GM19240 (cell line): Measurements from ENCODE around the gene TTI1.

Experiments
- DNase-seq: peaks from one replicate; pipeline ENCODE4 v3.0.0; 2011; ENCODE audit warnings: low spot score; ENCODE audit not compliant: insufficient read length

Gene TTI1

DNA sequence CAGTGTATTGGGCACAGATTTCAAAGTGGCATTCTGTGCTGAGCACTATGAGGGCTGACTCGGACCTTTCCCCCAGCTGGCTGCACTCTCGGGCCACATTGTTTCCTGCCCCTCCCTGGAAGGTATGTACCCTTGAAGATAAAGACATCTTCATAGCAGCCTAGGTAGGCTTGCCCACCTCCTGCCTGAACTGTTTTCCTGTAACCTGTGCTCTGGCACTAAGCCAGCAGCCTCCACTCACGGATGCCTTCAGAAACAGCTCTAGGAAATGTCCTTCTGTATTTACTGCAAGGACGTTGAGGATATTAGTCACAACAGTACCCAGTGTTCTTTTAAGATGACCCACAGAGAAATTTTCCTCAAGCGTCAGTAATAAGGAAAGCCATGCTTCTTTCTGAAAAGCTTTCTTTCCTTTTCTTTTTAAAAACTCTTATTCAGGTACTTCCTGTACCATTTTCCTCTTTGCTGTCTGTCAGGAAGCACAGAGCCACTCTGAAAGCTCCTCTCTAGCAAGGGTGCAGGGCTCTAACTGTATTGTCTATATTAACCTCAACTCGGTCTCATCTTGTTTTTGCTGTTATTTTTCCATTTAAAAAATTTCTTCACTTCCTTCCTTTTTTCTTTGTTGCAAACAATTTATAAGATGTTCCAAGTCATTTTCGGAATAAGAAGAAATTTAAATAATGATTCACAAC is 43.5 kb downstream of the TTI1 start:
- no peak for DNase-seq

DNA sequence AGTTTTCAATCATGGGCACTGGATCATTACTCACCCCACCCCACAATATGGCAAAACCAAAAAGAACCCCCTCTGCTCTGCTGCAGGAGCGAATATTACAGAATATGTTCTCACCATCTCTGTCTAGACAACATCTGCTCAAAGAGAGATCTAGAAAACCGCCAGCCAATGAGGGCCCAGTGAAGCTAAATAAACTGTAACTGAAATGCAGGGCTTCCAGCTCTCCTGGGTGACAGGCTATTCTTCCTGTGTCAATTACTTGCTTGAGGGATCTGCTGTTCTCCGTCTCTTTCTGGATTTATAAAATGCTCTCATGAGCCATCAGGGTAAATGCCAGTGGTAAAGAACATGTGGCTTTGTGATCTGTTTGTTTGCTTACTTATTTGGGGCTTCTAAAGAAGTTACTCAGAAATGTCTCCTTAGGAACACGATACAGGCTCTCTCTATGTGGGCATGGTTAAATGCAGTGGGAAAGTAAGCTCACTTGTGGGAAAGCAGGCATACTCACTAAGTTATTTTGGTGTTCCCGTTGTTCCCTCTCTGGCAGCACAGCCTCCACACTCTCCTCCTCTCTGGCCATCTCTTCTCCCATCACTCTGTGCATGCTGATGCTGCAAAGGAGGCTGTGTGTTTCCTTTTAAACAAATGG is 44.8 kb downstream of the TTI1 start:
- no peak for DNase-seq

DNA sequence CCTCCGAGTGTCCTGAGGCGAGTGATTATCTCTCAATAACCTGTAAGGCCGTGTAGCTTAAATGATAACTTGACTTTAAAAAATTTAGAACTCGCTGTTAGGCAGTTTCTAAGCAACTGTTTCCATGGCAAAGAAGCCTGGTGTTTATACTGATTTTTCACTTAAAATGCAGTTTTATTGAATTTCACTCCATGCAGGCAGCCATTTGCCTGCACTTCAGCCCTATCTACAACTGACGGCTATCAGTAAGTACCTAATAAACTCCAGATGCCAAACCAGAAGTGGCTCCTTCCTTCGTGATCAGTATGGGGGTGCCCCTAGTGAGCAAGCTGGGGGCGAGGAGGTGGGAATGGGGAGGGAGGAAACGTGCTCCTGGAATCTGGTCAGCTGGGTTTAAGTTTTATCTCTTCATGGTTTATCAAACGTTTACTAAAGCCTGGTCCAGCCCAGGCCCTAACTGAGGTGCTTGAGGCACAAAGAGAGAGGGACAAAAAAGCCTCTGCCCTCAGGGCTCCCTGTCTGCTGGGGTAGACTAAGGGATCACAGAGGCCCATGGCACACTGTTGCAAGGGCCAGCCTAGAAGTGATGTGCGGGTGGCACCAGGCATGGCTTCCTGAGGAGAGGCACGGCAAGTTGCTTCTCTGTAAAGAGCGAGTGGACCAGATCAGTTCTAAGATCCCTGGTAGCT is 45.5 kb downstream of the TTI1 start:
- no peak for DNase-seq

DNA sequence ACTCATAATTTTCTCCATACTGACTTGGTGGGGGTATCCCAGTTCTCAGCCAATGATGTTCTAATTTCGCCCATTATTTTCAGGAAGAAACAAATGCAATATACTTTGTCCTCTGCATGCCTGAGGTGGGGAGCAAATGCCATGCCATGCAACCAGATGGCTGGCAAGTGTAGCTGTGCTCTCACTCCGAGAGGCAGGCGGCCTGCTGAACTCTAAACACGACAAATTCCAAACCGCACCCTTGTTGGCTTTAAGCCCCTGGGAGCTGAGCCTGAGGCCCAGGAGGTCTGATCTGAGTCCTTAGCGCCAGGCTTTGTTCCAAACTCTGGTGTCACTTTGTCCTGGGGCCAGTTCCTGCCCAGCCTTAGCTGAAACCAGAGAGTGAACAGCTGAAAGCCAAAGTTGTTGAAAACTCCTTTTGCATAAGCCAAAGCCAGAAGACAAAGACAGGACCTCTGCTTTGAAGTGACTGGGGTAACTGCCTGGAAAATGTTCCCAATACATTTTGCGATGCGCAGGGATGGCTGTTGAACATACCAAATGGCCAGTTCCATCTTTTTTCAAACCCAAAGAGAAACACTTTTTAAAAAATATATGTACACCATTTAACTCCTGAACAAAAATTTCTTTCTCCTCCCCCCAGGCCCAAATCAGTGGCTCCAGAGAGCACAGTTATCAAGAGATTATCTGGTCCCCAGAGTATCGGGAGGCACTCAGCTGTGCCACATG is 46.2 kb downstream of the TTI1 start:
- no peak for DNase-seq

DNA sequence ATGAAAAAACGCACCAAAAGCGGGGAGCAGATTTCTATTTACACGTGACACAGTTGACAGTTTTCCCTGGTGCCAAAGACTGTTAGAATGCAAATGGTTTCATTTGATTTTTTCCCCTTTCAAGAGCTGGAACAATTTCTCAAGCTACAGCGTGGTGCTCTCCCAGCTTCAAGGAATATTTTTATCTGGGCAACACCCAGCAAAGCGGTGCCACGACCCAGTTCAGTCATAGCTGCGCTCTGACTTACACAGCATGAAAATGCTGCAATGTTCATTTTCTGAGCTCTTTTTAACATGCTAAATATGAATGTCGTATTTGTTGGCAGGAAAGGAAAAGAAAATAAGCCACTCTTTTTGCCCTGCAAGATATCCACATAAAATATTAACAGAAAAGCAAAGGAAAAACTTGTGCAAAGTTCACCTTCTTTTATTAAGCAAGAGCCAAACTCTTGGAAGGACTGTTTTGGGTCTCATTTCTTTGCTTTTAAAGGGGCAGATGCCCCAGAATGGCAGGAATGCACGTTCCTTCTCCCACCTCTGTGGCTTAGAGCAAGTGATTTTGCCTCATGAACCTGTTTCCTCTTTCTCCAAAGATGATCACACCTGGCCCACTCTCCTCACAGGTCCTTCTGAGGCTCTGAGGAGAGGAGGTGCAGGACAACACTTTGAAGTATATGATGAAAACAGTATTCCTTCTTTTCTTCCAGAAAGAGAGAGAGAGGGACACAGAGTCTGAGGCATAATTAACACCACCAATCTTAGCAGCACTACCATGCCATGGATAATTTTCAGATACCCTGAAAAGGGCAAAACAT is 47.0 kb downstream of the TTI1 start:
- no peak for DNase-seq

DNA sequence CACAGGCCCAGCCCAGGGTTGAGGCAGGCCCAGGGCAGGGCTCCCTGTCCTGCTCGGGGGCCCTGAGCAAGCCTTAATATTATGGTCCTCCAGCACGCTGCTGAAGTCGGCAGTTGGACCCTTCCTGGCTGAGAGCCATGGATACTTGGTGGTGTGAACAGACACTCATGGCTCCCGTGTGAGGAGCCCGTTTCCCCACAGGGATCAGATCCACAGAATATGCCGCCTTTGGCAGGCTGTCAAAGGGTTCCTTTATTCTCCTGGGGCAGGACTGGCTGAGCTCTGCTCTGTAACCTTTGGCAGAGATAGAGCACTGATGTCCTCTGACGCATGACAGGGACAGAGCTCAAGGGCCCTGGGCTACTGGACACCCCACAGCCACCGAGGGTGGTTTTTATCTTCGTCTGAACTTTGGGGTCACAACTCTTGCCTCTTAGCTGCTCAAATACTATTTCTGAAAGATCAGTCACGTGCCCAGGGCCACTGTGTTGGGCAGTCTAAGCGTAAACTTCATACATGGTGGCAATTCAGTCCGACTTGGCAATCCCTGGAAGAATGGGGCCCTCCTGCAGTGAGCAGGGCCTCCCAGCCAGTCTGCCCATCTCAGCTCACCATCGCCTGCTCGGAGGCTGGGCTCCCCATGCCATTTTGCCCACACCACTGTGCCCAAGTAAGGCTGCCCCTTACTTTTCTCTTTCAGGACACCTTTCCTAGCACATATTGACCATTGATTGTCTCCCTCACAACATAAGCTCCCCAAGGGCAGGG is 49.1 kb downstream of the TTI1 start:
- no peak for DNase-seq

DNA sequence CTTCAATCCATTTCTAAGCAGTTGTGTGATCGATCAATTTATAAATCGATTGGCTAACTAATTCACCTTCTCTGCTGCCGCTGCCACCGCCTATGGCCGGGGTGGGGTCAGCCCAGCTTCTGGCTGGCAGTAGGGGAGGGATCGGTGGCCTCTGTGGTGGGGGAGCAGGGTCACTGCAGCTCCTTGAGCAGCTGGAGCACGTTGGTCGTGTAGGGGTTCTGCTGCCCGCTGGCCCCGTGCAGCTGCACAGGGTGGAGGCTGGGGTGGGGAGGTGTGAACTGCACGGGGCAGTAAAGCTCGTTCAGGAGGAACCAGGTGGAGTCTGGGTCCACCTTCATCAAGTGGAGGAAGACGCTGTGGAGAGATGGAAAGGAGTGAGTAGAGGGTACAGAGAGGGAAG is 50.0 kb downstream of the TTI1 start:
- no peak for DNase-seq

DNA sequence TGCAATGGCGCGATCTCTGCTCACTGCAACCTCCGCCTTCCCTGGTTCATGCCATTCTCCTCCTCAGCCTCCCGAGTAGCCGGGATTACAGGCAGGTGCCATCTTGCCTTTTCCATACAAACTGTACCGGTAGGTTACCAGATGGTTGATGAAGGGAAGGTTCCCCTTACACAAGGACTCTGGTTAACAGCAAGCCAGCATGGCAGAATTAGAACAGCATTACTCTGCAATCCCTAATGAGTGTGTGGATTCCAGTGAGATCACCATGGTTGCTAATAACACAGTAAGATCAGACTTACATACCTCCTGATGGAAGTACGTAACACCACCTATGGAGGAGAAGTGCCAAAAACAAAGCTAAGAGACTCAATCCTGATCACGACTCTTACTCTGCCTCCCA is 51.7 kb downstream of the TTI1 start:
- DNase-seq, result no peak

DNA sequence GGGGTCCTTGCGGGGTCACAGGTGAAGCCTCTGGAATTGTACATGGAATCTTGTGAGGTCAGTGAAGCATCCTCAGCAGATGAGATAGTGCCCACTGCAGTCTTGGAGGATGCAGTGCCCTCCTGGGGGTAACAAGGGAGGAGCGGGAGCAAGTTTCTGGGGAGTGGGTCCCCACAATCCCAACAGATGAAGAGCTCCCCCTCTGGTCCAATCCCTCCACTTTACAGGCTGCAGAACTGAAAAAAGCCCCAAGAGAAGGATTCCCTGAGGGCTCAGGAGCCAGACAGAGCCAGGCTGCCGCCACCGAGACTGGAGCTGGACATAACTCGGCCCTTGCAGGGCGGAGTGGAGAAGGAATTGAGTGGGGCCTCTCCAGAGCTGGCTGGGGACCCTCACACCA is 52.4 kb downstream of the TTI1 start:
- DNase-seq, result no peak

DNA sequence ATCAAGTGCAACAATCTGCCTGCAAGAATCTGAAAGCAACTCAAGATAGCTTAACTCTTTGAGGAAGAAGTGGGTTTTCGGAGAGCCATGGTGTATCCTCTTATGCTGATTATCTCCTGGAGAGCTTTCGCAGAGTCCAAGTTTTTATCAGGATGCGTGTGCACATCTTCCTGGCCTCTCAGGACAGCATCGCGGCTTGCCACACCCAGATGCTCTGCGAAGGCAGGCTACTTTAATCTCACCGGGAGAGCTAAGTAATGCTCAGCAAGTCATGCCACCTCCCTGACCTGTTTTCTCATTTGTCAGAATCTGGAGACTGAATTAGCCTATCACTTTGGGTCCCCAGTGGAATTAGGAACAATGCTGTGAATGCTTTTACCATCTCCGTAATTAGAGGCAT is 52.9 kb downstream of the TTI1 start:
- no peak for DNase-seq

DNA sequence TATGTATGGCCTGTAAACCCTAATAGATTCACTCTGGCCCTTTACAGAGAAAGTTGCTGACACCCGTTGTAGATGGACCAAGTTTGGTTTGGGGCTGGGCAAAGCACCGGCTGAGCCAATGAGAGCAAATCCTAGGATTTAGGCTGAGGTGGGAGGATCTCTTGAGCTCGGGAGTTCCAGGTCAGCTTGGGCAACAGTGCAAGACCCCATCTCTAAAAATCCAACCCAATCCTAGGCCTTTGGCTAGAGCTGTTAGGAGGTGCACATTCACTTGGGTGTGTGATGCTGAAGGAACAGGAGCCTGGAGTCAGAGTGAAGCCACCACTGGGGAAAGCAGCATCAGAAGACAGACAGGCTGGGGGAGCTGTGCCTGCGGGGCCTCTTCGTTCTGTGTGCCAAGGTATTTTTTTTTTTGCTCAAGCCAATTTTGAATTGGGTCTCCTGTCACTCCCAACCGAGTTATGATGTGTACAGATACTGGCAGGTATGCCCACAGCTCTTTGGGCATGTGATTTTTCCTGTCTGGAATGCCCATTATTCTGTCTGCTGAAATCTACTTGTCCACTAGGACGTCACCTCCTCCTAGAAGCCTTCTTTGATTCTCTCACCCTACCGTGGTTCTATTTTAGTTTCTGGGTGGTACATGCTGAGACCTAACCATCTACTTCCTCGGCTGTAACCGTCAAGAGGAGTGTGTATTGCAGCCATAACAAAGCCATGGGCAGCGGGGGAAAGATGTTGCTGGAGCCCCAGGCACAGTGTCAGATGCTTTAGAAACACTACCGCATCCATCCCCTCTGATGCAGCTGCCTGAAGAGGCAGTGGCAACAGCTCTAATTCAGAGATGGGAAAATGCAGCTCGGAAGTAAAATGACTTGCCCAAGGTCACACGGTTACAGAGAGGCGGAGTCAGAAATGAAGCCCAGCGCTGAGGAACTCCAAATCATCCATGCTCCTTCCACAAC is 54.0 kb downstream of the TTI1 start:
- no peak for DNase-seq

DNA sequence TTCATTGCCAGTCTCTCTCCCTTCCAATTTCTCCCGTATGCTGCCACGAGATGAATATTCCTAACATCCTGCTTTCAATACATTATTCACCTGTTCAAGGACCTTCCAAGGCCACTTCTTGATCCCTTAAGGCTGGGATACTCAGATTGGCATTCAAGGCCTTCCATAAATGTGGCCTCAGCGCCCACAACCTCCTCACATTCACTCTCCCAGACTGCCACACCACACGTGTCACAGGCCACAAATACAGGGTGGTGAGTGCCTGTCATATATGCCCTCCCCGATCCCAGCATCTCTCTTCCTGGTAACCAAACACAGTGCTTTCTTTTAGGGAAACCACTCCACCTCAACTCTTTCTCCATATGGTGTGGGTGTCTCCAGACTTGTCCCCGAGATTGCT is 55.5 kb downstream of the TTI1 start:
- DNase-seq, result no peak

DNA sequence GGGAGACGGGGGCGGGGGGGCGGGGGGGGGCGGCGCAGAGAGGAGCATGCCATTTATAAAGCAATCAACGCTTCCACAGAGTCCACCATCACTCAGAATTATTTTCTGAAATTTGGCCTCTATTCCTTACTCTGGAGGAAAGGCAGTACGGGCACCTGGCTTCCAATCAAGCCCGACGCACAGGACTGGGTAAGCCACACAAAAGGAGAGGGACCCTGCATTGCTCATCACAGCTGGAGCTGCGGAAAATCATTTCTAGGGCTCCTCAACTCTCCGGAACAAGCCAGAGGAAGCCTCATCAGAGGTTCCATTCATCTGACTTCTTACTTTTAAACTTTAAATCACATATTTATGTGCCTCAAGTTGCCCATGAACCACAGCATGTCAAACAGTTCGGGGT is 55.9 kb downstream of the TTI1 start:
- no peak for DNase-seq

DNA sequence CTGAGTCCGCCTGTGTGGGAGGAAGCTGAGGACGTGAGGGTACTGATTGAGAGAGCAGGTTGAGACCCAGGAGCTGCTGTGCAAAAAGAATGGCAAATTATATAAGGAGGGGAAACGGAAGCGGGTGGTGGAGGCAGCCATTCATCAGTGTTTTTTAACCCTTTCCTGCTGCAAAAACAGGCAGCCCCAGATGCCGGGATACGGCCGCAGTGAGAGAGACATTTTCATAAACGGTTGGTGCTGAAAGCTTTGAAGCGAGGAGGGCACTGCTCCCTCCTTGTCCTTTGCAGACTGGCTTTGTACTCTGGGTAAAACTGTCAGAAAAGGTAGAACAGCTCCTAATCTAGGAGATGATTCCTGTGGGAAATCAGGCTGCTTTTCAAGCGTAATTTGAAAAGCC is 56.4 kb downstream of the TTI1 start:
- no peak for DNase-seq

DNA sequence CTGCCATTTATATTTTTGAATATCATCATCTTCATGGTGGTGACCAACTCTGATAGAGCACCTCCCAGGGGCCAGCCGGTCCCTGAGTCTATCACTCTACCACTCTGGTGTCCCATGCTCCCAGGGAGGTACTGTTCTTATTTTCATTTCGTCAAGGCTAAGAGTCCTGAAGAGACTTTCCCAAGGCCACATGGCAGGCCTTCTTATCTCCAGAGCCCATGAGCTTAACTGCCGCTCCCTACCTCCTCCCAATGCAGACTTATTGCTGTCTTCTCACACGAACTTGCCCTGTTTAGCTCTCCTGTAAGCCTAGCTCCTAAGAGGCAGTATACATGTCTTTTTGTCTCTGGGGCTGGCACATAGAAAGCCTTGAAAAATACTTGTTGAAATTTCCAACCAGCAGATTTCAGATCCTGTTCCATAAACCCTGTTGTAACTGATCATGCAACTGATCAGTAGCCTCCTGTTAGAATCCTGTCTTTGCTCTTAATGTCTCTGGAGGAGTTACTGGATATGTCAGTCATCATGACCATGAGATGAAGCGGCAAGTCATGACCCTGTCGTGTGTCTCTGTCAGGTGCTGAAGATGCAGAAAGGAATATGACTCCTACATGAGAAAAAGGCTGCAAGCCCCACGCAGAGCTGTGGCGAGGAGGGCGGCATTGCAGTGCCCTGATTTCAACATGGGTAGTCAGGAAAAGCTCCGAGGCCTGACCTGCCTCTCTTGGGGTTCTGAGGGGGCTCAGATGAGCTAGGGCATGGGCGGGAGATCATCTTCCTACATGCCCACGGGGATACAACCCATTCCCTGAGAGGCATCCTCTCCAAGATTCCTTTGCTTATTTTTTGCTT is 60.0 kb downstream of the TTI1 start:
- DNase-seq, result no peak

DNA sequence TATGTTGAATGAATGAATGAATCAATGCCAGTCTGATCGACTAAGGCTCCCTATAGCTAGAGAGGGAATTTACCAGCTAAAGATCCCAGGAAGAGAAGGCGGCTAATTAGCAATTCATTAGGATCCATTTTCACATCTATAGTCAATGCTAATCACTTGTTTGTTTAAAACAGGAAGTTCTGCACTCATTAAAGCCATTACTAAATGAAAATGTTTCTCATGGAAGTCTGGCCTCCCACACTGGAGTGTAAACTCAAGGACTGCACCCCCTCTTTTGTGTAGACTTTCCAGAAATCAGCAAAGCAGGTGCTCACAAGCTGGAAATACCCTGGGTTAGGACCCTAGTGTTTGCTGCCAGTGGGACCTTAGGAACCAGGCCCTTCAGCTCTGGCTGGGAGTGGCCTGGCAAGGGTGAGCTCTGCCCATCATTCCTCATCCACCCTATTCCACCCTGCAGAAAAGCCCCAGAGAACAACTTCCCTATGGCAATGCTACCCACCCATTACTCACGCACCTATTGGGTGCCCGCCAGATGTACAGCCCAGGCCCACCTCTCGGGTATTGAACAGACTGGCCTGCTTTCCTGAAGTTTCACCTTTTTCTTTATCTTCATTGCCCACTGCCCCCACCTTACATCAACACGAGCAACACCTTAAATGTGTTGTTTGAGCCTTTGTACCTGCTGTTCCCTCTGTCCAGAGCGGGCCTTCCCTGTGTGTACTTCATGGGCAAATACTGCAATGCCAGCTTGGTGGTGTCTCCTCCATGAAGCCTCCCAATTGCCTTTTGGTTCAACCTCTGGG is 60.8 kb downstream of the TTI1 start:
- no peak for DNase-seq

DNA sequence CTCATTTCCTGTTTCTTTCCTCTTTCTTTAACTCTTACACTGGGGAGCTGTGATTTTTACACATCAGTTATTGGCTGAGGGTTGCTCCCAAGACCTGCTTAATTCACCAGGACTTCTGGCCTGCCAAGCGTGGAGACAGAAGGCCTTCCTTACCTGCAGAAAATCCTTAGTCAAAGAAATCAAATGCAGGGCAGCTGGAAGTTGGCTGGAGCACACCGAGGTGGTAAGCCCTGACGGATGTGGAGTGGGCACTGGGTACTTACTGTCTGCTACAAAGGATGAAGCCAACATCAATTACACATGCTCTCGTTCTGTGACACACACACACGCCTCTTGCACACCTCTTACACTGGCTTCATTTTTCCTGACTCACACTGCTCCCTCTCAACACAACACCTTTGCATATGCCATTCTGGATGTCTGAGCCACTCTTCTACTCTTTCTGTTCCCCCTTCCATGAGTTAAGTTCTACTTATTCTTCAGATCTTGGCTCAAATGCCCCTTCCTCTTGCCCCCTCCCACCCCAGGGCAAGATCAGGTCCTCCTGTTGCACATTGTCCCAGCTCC is 61.6 kb downstream of the TTI1 start:
- no peak for DNase-seq
